ENCODE results near the gene PHACTR2.

The PHACTR2 gene

DNA sequence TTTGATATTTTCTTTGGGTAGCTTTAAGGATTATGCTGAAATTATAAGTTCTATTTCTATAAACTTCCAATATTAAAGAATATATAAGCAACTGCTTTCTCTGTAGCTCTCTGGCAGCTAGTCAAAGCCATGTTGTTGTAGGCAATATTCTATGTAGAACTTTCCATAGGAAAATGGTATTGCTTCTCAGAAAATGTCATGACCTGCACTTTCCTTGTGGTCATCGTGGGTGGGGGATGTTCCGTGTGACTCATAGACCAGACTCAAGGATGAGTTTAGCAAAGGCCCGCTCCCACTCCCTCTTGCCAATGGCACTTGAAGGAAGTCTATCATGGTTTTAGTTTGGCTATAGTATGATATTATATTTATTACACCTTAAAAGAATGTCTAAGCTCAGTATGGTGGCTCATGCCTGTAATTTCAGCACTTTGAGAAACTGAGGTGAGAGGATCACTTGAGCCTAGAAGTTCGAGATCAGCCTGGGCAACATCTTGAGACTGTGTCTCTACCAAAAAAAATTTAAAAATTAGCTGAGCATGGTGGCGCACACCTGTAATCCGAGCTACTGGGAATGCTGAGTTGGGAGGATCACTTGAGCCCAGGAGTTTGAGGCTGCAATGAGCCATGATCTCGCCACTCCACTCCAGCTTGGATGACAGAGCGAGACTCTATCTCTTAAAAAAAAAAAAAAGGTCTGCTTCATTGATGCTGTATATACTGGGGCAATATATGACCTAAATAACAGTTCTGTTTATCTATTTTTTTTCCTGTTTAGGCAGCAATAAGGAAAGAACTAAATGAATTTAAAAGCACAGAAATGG, 128.7 kb downstream of the PHACTR2 start:
- H2AK5ac ChIP-seq (ENCODE audit: low read length): no peak overlapping the region
- no peak overlapping the region for H3K4ac ChIP-seq (ENCODE audit: low read depth, low read length)
- no peak overlapping the region for H4K12ac ChIP-seq (ENCODE audit: low read depth, low read length)
- H3K14ac ChIP-seq (ENCODE audit: low read length): no peak overlapping the region
- no peak overlapping the region for H3K23ac ChIP-seq (ENCODE audit: low read length)
- no peak overlapping the region for H4K91ac ChIP-seq (ENCODE audit: low read depth, low read length)
- no peak overlapping the region for H2BK5ac ChIP-seq (ENCODE audit: low read depth, low read length, poor library complexity)
- H4K8ac ChIP-seq (ENCODE audit: low read depth, low read length): no peak overlapping the region
- H3K4me3 ChIP-seq (ENCODE audit: low read depth, low read length): no peak overlapping the region
- no peaks in the 10 kb centered on the region for H3K79me2 ChIP-seq (ENCODE audit: control insufficient read depth, insufficient read depth, low read length, poor library complexity)
- H2BK120ac ChIP-seq (ENCODE audit: insufficient read depth, low read length, poor library complexity): no peak overlapping the region
- H3K79me1 ChIP-seq (ENCODE audit: low read length): no peaks in the 10 kb centered on the region
- no peak overlapping the region for H3K18ac ChIP-seq (ENCODE audit: low read length)
- H3K4me2 ChIP-seq (ENCODE audit: low read length): no peak overlapping the region
- peak; percentile 1 to 8 for DNase-seq
- H3K9me3 ChIP-seq (ENCODE audit: insufficient read depth, low read depth, low read length): no peaks in the 10 kb centered on the region
- no CpG with 5 or more reads among the region's 8 CpGs for WGBS (ENCODE audit: extremely low coverage, insufficient coverage, insufficient read length)
- no peak overlapping the region for H3K27ac ChIP-seq (ENCODE audit: low read depth, low read length)
- peaks cover 10 to 13% of the 10 kb centered on the region in 2 experiments for H3K36me3 ChIP-seq (ENCODE audit: control insufficient read depth in 1 of 2, insufficient read depth in 2 of 2, low read length in 2 of 2)
- no peaks in the 10 kb centered on the region for H3K4me1 ChIP-seq (ENCODE audit: control insufficient read depth in 1 of 2, insufficient read depth in 2 of 2, low read length in 2 of 2)
- H3K9ac ChIP-seq (ENCODE audit: low read length): no peak overlapping the region
- no peak overlapping the region for H2BK12ac ChIP-seq (ENCODE audit: low read length)
- H2AFZ ChIP-seq (ENCODE audit: insufficient read depth, low read length, poor library complexity): no peak overlapping the region
- no peaks in the 10 kb centered on the region for H3K27me3 ChIP-seq (ENCODE audit: insufficient read depth, low read length)

GRCh38 chr6:143807103-143807772, 129.5 kb downstream of the PHACTR2 start:
- Histone ChIP-seq H2AK5ac (ENCODE audit: low read length) (no peak overlapping the region), H3K36me3 (ENCODE audit: control insufficient read depth in 1 of 2, insufficient read depth in 2 of 2, low read length in 2 of 2) (peaks cover 9 to 10% of the 10 kb centered on the region in 2 experiments), H3K18ac (ENCODE audit: low read length) (no peak overlapping the region), H3K79me2 (ENCODE audit: control insufficient read depth, insufficient read depth, low read length, poor library complexity) (no peaks in the 10 kb centered on the region), H4K8ac (ENCODE audit: low read depth, low read length) (no peak overlapping the region), H3K4me1 (ENCODE audit: control insufficient read depth in 1 of 2, insufficient read depth in 2 of 2, low read length in 2 of 2) (no peaks in the 10 kb centered on the region), H4K91ac (ENCODE audit: low read depth, low read length) (no peak overlapping the region), H2BK5ac (ENCODE audit: low read depth, low read length, poor library complexity) (no peak overlapping the region), H3K4ac (ENCODE audit: low read depth, low read length) (no peak overlapping the region), H3K4me2 (ENCODE audit: low read length) (no peak overlapping the region), H3K27ac (ENCODE audit: low read depth, low read length) (no peak overlapping the region), H3K23ac (ENCODE audit: low read length) (no peak overlapping the region), H2BK12ac (ENCODE audit: low read length) (no peak overlapping the region), H3K14ac (ENCODE audit: low read length) (no peak overlapping the region), H3K9me3 (ENCODE audit: insufficient read depth, low read depth, low read length) (no peaks in the 10 kb centered on the region), H2AFZ (ENCODE audit: insufficient read depth, low read length, poor library complexity) (no peak overlapping the region), H3K27me3 (ENCODE audit: insufficient read depth, low read length) (no peaks in the 10 kb centered on the region), H3K9ac (ENCODE audit: low read length) (no peak overlapping the region), H3K79me1 (ENCODE audit: low read length) (no peaks in the 10 kb centered on the region), H4K12ac (ENCODE audit: low read depth, low read length) (no peak overlapping the region), H3K4me3 (ENCODE audit: low read depth, low read length) (no peak overlapping the region), H2BK120ac (ENCODE audit: insufficient read depth, low read length, poor library complexity) (no peak overlapping the region)
- no peak for DNase-seq
- WGBS (ENCODE audit: extremely low coverage, insufficient coverage, insufficient read length): no CpG with 5 or more reads among the region's 6 CpGs

DNA sequence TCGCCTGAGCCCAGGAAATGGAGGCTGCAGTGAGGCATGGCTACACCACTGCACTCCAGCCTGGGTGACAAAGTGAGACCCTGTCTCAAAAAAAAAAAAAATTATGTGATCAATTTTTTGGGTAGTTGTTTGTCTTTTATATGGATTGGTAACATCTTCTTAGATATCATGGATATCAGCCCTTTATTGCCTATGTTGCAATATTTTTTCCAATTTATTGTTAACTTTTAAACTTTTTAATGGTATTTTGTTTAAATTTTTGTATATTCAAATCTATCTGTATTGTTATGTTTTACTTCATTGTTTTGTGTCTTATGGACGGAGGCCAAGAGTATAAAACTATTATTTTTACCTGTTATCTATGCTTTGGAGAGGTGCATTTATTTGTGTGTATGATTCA, 133.0 kb downstream of the PHACTR2 start:
- Histone ChIP-seq H3K18ac (ENCODE audit: low read length) (no peak overlapping the region), H3K9me3 (ENCODE audit: insufficient read depth, low read depth, low read length) (no peaks in the 10 kb centered on the region), H3K14ac (ENCODE audit: low read length) (no peak overlapping the region), H3K4ac (ENCODE audit: low read depth, low read length) (no peak overlapping the region), H4K91ac (ENCODE audit: low read depth, low read length) (no peak overlapping the region), H3K27ac (ENCODE audit: low read depth, low read length) (no peak overlapping the region), H3K36me3 (ENCODE audit: control insufficient read depth in 1 of 2, insufficient read depth in 2 of 2, low read length in 2 of 2) (peaks cover 8 to 10% of the 10 kb centered on the region in 2 experiments), H2BK120ac (ENCODE audit: insufficient read depth, low read length, poor library complexity) (no peak overlapping the region), H3K23ac (ENCODE audit: low read length) (no peak overlapping the region), H3K79me1 (ENCODE audit: low read length) (no peaks in the 10 kb centered on the region), H3K9ac (ENCODE audit: low read length) (no peak overlapping the region), H3K4me1 (ENCODE audit: control insufficient read depth in 1 of 2, insufficient read depth in 2 of 2, low read length in 2 of 2) (no peaks in the 10 kb centered on the region), H2AFZ (ENCODE audit: insufficient read depth, low read length, poor library complexity) (no peak overlapping the region), H3K79me2 (ENCODE audit: control insufficient read depth, insufficient read depth, low read length, poor library complexity) (no peaks in the 10 kb centered on the region), H4K12ac (ENCODE audit: low read depth, low read length) (no peak overlapping the region), H2BK12ac (ENCODE audit: low read length) (no peak overlapping the region), H3K27me3 (ENCODE audit: insufficient read depth, low read length) (no peaks in the 10 kb centered on the region), H4K8ac (ENCODE audit: low read depth, low read length) (no peak overlapping the region), H2BK5ac (ENCODE audit: low read depth, low read length, poor library complexity) (no peak overlapping the region), H2AK5ac (ENCODE audit: low read length) (no peak overlapping the region), H3K4me2 (ENCODE audit: low read length) (no peak overlapping the region), H3K4me3 (ENCODE audit: low read depth, low read length) (no peak overlapping the region)
- DNase-seq: no peak
- no CpG with 5 or more reads among the region's 2 CpGs for WGBS (ENCODE audit: extremely low coverage, insufficient coverage, insufficient read length)

DNA sequence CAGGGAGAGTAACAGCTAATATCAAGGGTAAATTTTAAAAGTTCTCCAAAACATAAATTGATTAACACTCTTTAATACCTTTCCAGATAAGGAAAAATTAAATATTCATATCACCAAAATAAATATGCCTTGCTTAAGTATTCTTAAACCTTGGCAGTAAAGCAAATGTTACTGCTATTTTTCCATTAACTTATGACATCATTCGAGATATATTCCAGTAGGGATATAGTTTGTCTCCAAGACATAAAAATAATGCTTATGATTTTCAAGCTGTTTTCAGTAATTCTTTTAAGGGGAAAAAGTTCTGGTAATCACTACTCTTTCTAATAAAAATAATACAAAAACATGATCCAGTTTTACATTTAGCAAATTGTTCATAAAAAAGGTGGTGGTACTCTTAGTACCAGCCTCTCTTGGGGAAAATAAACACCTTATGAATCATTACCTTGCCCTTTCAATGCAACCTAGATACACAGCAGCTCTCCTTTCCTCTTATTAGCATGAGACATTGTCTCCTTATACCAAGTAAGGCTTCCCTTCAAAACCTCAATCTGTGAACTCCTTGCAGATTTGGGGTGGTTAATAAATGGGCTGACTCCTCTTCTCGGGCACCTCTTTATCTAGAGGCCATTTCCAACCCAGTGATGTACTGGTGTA, 133.9 kb downstream of the PHACTR2 start:
- no CpG with 5 or more reads among the region's 2 CpGs for WGBS (ENCODE audit: extremely low coverage, insufficient coverage, insufficient read length)
- no peak for DNase-seq
- no peak overlapping the region for H3K27ac ChIP-seq (ENCODE audit: low read depth, low read length)
- H2BK5ac ChIP-seq (ENCODE audit: low read depth, low read length, poor library complexity): no peak overlapping the region
- no peak overlapping the region for H3K4ac ChIP-seq (ENCODE audit: low read depth, low read length)
- no peaks in the 10 kb centered on the region for H3K27me3 ChIP-seq (ENCODE audit: insufficient read depth, low read length)
- H3K79me1 ChIP-seq (ENCODE audit: low read length): no peaks in the 10 kb centered on the region
- no peaks in the 10 kb centered on the region for H3K79me2 ChIP-seq (ENCODE audit: control insufficient read depth, insufficient read depth, low read length, poor library complexity)
- peaks cover 7 to 10% of the 10 kb centered on the region in 2 experiments for H3K36me3 ChIP-seq (ENCODE audit: control insufficient read depth in 1 of 2, insufficient read depth in 2 of 2, low read length in 2 of 2)
- no peaks in the 10 kb centered on the region for H3K9me3 ChIP-seq (ENCODE audit: insufficient read depth, low read depth, low read length)
- H3K9ac ChIP-seq (ENCODE audit: low read length): no peak overlapping the region
- H4K91ac ChIP-seq (ENCODE audit: low read depth, low read length): no peak overlapping the region
- H2AFZ ChIP-seq (ENCODE audit: insufficient read depth, low read length, poor library complexity): no peak overlapping the region
- no peak overlapping the region for H4K8ac ChIP-seq (ENCODE audit: low read depth, low read length)
- H2BK120ac ChIP-seq (ENCODE audit: insufficient read depth, low read length, poor library complexity): no peak overlapping the region
- H4K12ac ChIP-seq (ENCODE audit: low read depth, low read length): no peak overlapping the region
- no peaks in the 10 kb centered on the region for H3K4me1 ChIP-seq (ENCODE audit: control insufficient read depth in 1 of 2, insufficient read depth in 2 of 2, low read length in 2 of 2)
- no peak overlapping the region for H3K4me3 ChIP-seq (ENCODE audit: low read depth, low read length)
- no peak overlapping the region for H3K14ac ChIP-seq (ENCODE audit: low read length)
- no peak overlapping the region for H3K4me2 ChIP-seq (ENCODE audit: low read length)
- no peak overlapping the region for H3K23ac ChIP-seq (ENCODE audit: low read length)
- no peak overlapping the region for H2BK12ac ChIP-seq (ENCODE audit: low read length)
- H3K18ac ChIP-seq (ENCODE audit: low read length): no peak overlapping the region
- H2AK5ac ChIP-seq (ENCODE audit: low read length): no peak overlapping the region

Measured in trophoblast cell (in vitro differentiated cells and primary cell).